Thoracic aorta (tissue), 2 donors: ENCODE measurements around the gene SPIRE1. TPM values are rescaled to one million over a fixed set of nuclear protein-coding genes. Genes with fewer than 3 reads are reported as not detected.

Experiments
- ATAC-seq: fragments of 150-250 bp; one replicate; pipeline ENCODE4 v1.8.0; 2017; ENCODE audit warnings: low read depth; ENCODE audit not compliant: insufficient number of reproducible peaks, low FRiP score
- DNase-seq: peaks from one replicate; pipeline ENCODE4 v3.0.0-alpha.2; 2020; ENCODE audit warnings: low spot score
- H3K27ac ChIP-seq, 2 donors: fragments of 200-600 bp; sonication (generic); 1 replicate in 1 of 2; 2 replicates in 1 of 2; pipeline ENCODE4 v1.5.1; 2016; ENCODE audit warnings: mild to moderate bottlenecking in 2 of 2, moderate library complexity in 2 of 2
- H3K27me3 ChIP-seq: fragments of 200-600 bp; sonication (generic); replicated peaks from 2 replicates; pipeline ENCODE4 v1.6.0; 2016; ENCODE audit warnings: mild to moderate bottlenecking; ENCODE audit not compliant: insufficient read depth
- H3K36me3 ChIP-seq: fragments of 200-600 bp; sonication (generic); one replicate; pipeline ENCODE4 v1.5.1; 2016
- H3K4me1 ChIP-seq, 2 donors: fragments of 200-600 bp; sonication (generic); 1 replicate in 1 of 2; 2 replicates in 1 of 2; pipeline versions ENCODE4 v1.5.1 to v1.6.0; 2016; ENCODE audit warnings: low read depth in 2 of 2, mild to moderate bottlenecking in 1 of 2; ENCODE audit not compliant: control insufficient read depth in 1 of 2
- H3K4me3 ChIP-seq: fragments of 200-600 bp; sonication (generic); 2 replicates; pipeline ENCODE4 v1.5.1; 2016; ENCODE audit warnings: mild to moderate bottlenecking
- H3K9me3 ChIP-seq: fragments of 200-600 bp; sonication (generic); 2 replicates; pipeline ENCODE4 v1.5.1; 2016
- CTCF ChIP-seq: fragments of 200-600 bp; sonication (generic); IDR thresholded peaks from one replicate; pipeline ENCODE4 v1.5.1; 2019; ENCODE audit warnings: antibody characterized with exemption
- total RNA-seq, 2 donors: library from RNA; depleted of rRNA; stranded (reverse); fragments of >200 nt; gene quantifications; one replicate each; pipeline versions ENCODE4 v1.1.0 to v1.2.3, GENCODE V29; 2016

SPIRE1 gene
- total RNA-seq, 2 donors from 2014 or later, result 26.8 to 39.6 TPM

GRCh38 chr18:12500986-12501385 is 156.9 kb downstream of the SPIRE1 start:
- Histone ChIP-seq H3K4me1 (no peaks in the 10 kb centered on the region), H3K36me3 (peaks cover 5% of the 10 kb centered on the region), H3K4me3 (no peak overlapping the region), H3K9me3 (no peaks in the 10 kb centered on the region), H3K27me3 (no peaks in the 10 kb centered on the region), H3K27ac (no peak overlapping the region)
- no peak for ATAC-seq
- no peak for DNase-seq
- no peak for TF ChIP-seq CTCF

GRCh38 chr18:12497839-12498238 is 160.1 kb downstream of the SPIRE1 start:
- DNase-seq (no peak), ATAC-seq (no peak)
- Histone ChIP-seq H3K9me3 (no peaks in the 10 kb centered on the region), H3K36me3 (no peaks in the 10 kb centered on the region), H3K4me3 (no peak overlapping the region), H3K4me1 (no peaks in the 10 kb centered on the region), H3K27me3 (no peaks in the 10 kb centered on the region), H3K27ac (no peak overlapping the region)
- no peak for TF ChIP-seq CTCF

- H3K4me3 ChIP-seq, result no peak overlapping the region
- H3K27ac ChIP-seq, result no peak overlapping the region
- H3K27me3 ChIP-seq, result no peaks in the 10 kb centered on the region
- H3K4me1 ChIP-seq, result no peaks in the 10 kb centered on the region
- ATAC-seq (no peak), DNase-seq (no peak)
- H3K36me3 ChIP-seq, result no peaks in the 10 kb centered on the region
- no peak for TF ChIP-seq CTCF
- H3K9me3 ChIP-seq, result no peaks in the 10 kb centered on the region
Measured at GRCh38 chr18:12497296-12497695, 160.6 kb downstream of the SPIRE1 start.

GRCh38 chr18:12492907-12493306 is 165.0 kb downstream of the SPIRE1 start:
- Histone ChIP-seq H3K27me3 (no peaks in the 10 kb centered on the region), H3K9me3 (no peaks in the 10 kb centered on the region), H3K4me3 (no peak overlapping the region), H3K4me1 (no peaks in the 10 kb centered on the region), H3K36me3 (peaks cover 5% of the 10 kb centered on the region), H3K27ac (no peak overlapping the region)
- no peak for TF ChIP-seq CTCF
- no peak for DNase-seq
- ATAC-seq, result no peak

GRCh38 chr18:12491611-12492435 is 166.1 kb downstream of the SPIRE1 start:
- ATAC-seq (no peak), DNase-seq (no peak)
- peaks cover 5% of the 10 kb centered on the region for H3K36me3 ChIP-seq
- H3K27ac ChIP-seq, result no peak overlapping the region
- H3K4me1 ChIP-seq, result no peaks in the 10 kb centered on the region
- H3K27me3 ChIP-seq, result no peaks in the 10 kb centered on the region
- no peak overlapping the region for H3K4me3 ChIP-seq
- H3K9me3 ChIP-seq, result no peaks in the 10 kb centered on the region
- no peak for TF ChIP-seq CTCF
